Measurements from ENCODE around the gene RAB17. TPM values are rescaled to one million over a fixed set of nuclear protein-coding genes. Genes with fewer than 3 reads are reported as not detected.

RAB17 gene
- total and polyA plus RNA-seq, 2 of the 8 experiments (the other 6 are each of a cell fraction or from before 2014, with no cell fraction given), result 42.6 to 83.4 TPM

DNA sequence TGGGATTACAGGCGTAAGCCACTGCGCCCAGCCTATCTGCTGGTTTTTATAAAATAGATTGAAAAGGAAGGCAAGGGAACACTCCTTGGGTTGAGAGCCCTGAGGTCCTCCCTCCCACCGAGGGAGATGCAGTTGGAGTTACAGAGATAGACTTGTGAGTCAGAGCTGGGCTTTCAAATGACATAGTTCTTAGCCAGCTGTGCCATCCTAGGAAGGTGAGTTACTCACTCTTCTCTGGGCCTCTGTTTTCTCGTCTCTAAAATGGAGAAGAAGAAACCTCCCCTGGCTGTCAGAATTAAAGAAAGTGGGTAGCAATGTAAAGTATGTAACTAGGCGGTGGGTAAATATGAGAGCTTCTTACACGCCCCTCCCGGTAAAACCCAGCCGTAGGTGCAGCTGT, 39.2 kb upstream of the RAB17 start (continued):
- TF ChIP-seq, protein P1, sequence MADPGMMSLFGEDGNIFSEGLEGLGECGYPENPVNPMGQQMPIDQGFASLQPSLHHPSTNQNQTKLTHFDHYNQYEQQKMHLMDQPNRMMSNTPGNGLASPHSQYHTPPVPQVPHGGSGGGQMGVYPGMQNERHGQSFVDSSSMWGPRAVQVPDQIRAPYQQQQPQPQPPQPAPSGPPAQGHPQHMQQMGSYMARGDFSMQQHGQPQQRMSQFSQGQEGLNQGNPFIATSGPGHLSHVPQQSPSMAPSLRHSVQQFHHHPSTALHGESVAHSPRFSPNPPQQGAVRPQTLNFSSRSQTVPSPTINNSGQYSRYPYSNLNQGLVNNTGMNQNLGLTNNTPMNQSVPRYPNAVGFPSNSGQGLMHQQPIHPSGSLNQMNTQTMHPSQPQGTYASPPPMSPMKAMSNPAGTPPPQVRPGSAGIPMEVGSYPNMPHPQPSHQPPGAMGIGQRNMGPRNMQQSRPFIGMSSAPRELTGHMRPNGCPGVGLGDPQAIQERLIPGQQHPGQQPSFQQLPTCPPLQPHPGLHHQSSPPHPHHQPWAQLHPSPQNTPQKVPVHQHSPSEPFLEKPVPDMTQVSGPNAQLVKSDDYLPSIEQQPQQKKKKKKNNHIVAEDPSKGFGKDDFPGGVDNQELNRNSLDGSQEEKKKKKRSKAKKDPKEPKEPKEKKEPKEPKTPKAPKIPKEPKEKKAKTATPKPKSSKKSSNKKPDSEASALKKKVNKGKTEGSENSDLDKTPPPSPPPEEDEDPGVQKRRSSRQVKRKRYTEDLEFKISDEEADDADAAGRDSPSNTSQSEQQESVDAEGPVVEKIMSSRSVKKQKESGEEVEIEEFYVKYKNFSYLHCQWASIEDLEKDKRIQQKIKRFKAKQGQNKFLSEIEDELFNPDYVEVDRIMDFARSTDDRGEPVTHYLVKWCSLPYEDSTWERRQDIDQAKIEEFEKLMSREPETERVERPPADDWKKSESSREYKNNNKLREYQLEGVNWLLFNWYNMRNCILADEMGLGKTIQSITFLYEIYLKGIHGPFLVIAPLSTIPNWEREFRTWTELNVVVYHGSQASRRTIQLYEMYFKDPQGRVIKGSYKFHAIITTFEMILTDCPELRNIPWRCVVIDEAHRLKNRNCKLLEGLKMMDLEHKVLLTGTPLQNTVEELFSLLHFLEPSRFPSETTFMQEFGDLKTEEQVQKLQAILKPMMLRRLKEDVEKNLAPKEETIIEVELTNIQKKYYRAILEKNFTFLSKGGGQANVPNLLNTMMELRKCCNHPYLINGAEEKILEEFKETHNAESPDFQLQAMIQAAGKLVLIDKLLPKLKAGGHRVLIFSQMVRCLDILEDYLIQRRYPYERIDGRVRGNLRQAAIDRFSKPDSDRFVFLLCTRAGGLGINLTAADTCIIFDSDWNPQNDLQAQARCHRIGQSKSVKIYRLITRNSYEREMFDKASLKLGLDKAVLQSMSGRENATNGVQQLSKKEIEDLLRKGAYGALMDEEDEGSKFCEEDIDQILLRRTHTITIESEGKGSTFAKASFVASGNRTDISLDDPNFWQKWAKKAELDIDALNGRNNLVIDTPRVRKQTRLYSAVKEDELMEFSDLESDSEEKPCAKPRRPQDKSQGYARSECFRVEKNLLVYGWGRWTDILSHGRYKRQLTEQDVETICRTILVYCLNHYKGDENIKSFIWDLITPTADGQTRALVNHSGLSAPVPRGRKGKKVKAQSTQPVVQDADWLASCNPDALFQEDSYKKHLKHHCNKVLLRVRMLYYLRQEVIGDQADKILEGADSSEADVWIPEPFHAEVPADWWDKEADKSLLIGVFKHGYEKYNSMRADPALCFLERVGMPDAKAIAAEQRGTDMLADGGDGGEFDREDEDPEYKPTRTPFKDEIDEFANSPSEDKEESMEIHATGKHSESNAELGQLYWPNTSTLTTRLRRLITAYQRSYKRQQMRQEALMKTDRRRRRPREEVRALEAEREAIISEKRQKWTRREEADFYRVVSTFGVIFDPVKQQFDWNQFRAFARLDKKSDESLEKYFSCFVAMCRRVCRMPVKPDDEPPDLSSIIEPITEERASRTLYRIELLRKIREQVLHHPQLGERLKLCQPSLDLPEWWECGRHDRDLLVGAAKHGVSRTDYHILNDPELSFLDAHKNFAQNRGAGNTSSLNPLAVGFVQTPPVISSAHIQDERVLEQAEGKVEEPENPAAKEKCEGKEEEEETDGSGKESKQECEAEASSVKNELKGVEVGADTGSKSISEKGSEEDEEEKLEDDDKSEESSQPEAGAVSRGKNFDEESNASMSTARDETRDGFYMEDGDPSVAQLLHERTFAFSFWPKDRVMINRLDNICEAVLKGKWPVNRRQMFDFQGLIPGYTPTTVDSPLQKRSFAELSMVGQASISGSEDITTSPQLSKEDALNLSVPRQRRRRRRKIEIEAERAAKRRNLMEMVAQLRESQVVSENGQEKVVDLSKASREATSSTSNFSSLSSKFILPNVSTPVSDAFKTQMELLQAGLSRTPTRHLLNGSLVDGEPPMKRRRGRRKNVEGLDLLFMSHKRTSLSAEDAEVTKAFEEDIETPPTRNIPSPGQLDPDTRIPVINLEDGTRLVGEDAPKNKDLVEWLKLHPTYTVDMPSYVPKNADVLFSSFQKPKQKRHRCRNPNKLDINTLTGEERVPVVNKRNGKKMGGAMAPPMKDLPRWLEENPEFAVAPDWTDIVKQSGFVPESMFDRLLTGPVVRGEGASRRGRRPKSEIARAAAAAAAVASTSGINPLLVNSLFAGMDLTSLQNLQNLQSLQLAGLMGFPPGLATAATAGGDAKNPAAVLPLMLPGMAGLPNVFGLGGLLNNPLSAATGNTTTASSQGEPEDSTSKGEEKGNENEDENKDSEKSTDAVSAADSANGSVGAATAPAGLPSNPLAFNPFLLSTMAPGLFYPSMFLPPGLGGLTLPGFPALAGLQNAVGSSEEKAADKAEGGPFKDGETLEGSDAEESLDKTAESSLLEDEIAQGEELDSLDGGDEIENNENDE (IDR thresholded peaks at IDR 0.05; ENCODE audit: insufficient replicate concordance, low read length), result no peak
- TF ChIP-seq TBP (IDR thresholded peaks at IDR 0.05; ENCODE audit: low read depth, low read length), result no peak
- TF ChIP-seq RXRA (IDR thresholded peaks at IDR 0.05; ENCODE audit: insufficient read depth, low read depth, low read length), result no peak
- TF ChIP-seq, protein P2, sequence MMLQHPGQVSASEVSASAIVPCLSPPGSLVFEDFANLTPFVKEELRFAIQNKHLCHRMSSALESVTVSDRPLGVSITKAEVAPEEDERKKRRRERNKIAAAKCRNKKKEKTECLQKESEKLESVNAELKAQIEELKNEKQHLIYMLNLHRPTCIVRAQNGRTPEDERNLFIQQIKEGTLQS (IDR thresholded peaks at IDR 0.05; ENCODE audit: insufficient read depth, low read depth, low read length), result no peak
- no peak for TF ChIP-seq KDM5A (IDR thresholded peaks at IDR 0.05; ENCODE audit: low read length)
- TF ChIP-seq HDAC2 (IDR thresholded peaks at IDR 0.05; ENCODE audit: borderline replicate concordance in 1 of 2, low read depth in 2 of 2, low read length in 2 of 2), result no peak
- TF ChIP-seq SIRT6 (IDR thresholded peaks at IDR 0.05; ENCODE audit: low read length), result no peak
- TF ChIP-seq BRCA1 (IDR thresholded peaks at IDR 0.05; ENCODE audit: low read depth, low read length), result no peak
- TF ChIP-seq SIX5 (IDR thresholded peaks at IDR 0.05; ENCODE audit: low read depth, low read length), result no peak
- TF ChIP-seq SIN3A (conservative IDR thresholded peaks at IDR 0.05 in 1 of 2, IDR thresholded peaks at IDR 0.05 in 1 of 2; ENCODE audit: low read depth in 1 of 2, low read length in 2 of 2), result no peak

Measured in H1 (cell line).